GM19455 (cell line): Measurements from ENCODE around the gene SLC35B1.

Experiments used
- ATAC-seq: cut with Tn5 transposase; IDR thresholded peaks from one replicate; pipeline ENCODE4 v1.9.1; 2021; ENCODE audit not compliant: unreplicated experiment

SLC35B1 gene

GRCh38 chr17:49700960-49701359 lies 6.8 kb downstream of the SLC35B1 start:
- no peak for ATAC-seq

GRCh38 chr17:49699966-49700575 lies 7.7 kb downstream of the SLC35B1 start:
- no peak for ATAC-seq

- no peak for ATAC-seq
Measured at GRCh38 chr17:49698005-49698404, 9.8 kb downstream of the SLC35B1 start.

- ATAC-seq = no peak
Measured at GRCh38 chr17:49696233-49696761, 11.5 kb downstream of the SLC35B1 start.

- no peak for ATAC-seq
Measured at GRCh38 chr17:49695698-49696232, 12.0 kb downstream of the SLC35B1 start.

- ATAC-seq = no peak
Measured at GRCh38 chr17:49694847-49695697, 12.7 kb downstream of the SLC35B1 start.

GRCh38 chr17:49692751-49693150 lies 15.0 kb downstream of the SLC35B1 start:
- ATAC-seq = no peak

- no peak for ATAC-seq
Measured at GRCh38 chr17:49691677-49692191, 16.0 kb downstream of the SLC35B1 start.

- no peak for ATAC-seq
Measured at GRCh38 chr17:49691086-49691676, 16.6 kb downstream of the SLC35B1 start.

GRCh38 chr17:49690256-49690655 lies 17.5 kb downstream of the SLC35B1 start:
- no peak for ATAC-seq

GRCh38 chr17:49688848-49689247 lies 18.9 kb downstream of the SLC35B1 start:
- no peak for ATAC-seq

GRCh38 chr17:49687878-49688491 lies 19.8 kb downstream of the SLC35B1 start:
- no peak for ATAC-seq

GRCh38 chr17:49681106-49681979 lies 26.4 kb downstream of the SLC35B1 start:
- ATAC-seq = no peak

GRCh38 chr17:49680314-49680713 lies 27.4 kb downstream of the SLC35B1 start:
- no peak for ATAC-seq

- ATAC-seq = peak; percentile 64
Measured at GRCh38 chr17:49677933-49678847, 29.6 kb downstream of the SLC35B1 start, which contains the start of gene SPOP. Gene SPOP, minus strand, starts transcription at chr17:49678097. Its CDS starts 55,287 bp downstream, at chr17:49622810.

GRCh38 chr17:49677134-49677932 lies 30.4 kb downstream of the SLC35B1 start:
- ATAC-seq = no peak

GRCh38 chr17:49676276-49676868 lies 31.4 kb downstream of the SLC35B1 start:
- peak; percentile 57 for ATAC-seq

GRCh38 chr17:49674507-49674906 lies 33.3 kb downstream of the SLC35B1 start:
- ATAC-seq = no peak
